Neural progenitor cell (in vitro differentiated cells): ENCODE measurements around the gene MAPK12.

Source experiments
- CTCF ChIP-seq: fragments of 200-600 bp; sonication (generic); IDR thresholded peaks from 2 replicates; pipeline ENCODE4 v1.5.1; 2017; ENCODE audit warnings: antibody characterized with exemption, mild to moderate bottlenecking
- EZH2 ChIP-seq: fragments of 200-600 bp; sonication (generic); IDR thresholded peaks from 2 replicates; pipeline ENCODE4 v1.6.1; 2017; ENCODE audit warnings: antibody characterized with exemption, mild to moderate bottlenecking, moderate library complexity

- TF ChIP-seq CTCF (no peak), EZH2 (no peak)
These were observed 35.2 kb downstream of the MAPK12 start for GRCh38 chr22:50226063-50226874.
